WTC11 (cell line): ENCODE results near the gene KNDC1. TPM values are rescaled to one million over a fixed set of nuclear protein-coding genes. Genes with fewer than 3 reads are reported as not detected.

Experiments
- ATAC-seq: fragments of 200-7000 bp; cut with Tn5 transposase; 2 replicates; pipeline ENCODE4 v1.10.0; 2021; ENCODE audit warnings: mild to moderate bottlenecking, moderate library complexity
- CTCF ChIA-PET: fragments of 300-600 bp; sonication (Branson Sonifier 250); formaldehyde crosslinking; loops from one replicate; lab custom pipeline; 2021; ENCODE audit warnings: antibody characterized with exemption; lab: Charles Lee
- POLR2A ChIA-PET: fragments of 350-600 bp; sonication (Branson Sonifier 250); formaldehyde crosslinking; loops from one replicate; lab custom pipeline; 2021; ENCODE audit warnings: antibody characterized with exemption; lab: Charles Lee
- DNase-seq: peaks from one replicate; pipeline ENCODE4 v3.0.0; 2021; ENCODE audit warnings: low spot score
- H3K27ac Mint-ChIP-seq: 2 replicates; pipeline ENCODE4 v1.8.0; 2021; ENCODE audit warnings: mixed read lengths
- H3K27me3 Mint-ChIP-seq: 2 replicates; pipeline ENCODE4 v1.8.0; 2021; ENCODE audit warnings: low read depth, mild to moderate bottlenecking, moderate library complexity, mixed read lengths
- H3K36me3 Mint-ChIP-seq: 2 replicates; pipeline ENCODE4 v1.8.0; 2021; ENCODE audit warnings: mixed read lengths
- H3K4me1 Mint-ChIP-seq: 2 replicates; pipeline ENCODE4 v1.8.0; 2022; ENCODE audit warnings: mixed read lengths
- H3K4me3 Mint-ChIP-seq: 2 replicates; pipeline ENCODE4 v1.8.0; 2021; ENCODE audit warnings: mild to moderate bottlenecking, moderate library complexity, mixed read lengths
- H3K9me3 Mint-ChIP-seq: 2 replicates; pipeline ENCODE4 v1.8.0; 2021; ENCODE audit warnings: mixed read lengths
- FOXJ3 ChIP-seq: sonication (generic); formaldehyde crosslinking; IDR thresholded peaks from 2 replicates; pipeline ENCODE4 v1.9.0; 2021; ENCODE audit warnings: missing genetic modification reagents, mild to moderate bottlenecking, borderline replicate concordance
- JUN ChIP-seq: sonication (generic); formaldehyde crosslinking; IDR thresholded peaks from 2 replicates; pipeline ENCODE4 v1.8.0; 2023; ENCODE audit warnings: mild to moderate bottlenecking, missing genetic modification reagents
- NFYB ChIP-seq: sonication (generic); formaldehyde crosslinking; conservative IDR thresholded peaks from 2 replicates; pipeline ENCODE4 v1.8.0; 2022; ENCODE audit warnings: low read depth, missing genetic modification reagents
- NR3C1 ChIP-seq: sonication (generic); formaldehyde crosslinking; conservative IDR thresholded peaks from 2 replicates; pipeline ENCODE4 v1.8.1; 2023; ENCODE audit warnings: low read depth, mild to moderate bottlenecking, missing genetic modification reagents
- SP1 ChIP-seq: sonication (generic); formaldehyde crosslinking; conservative IDR thresholded peaks from 2 replicates; pipeline ENCODE4 v1.8.1; 2022; ENCODE audit warnings: missing genetic modification reagents
- ZNF263 ChIP-seq: sonication (generic); formaldehyde crosslinking; IDR thresholded peaks from 2 replicates; pipeline ENCODE4 v1.8.1; 2022; ENCODE audit warnings: low read depth, mild to moderate bottlenecking, moderate library complexity, missing genetic modification reagents
- ZNF423 ChIP-seq: fragments of 250-450 bp; sonication (Bioruptor Pico); IDR thresholded peaks from 2 replicates; pipeline ENCODE4 v2.1.2; 2022; ENCODE audit warnings: mild to moderate bottlenecking, moderate library complexity
- total RNA-seq: library from RNA; stranded (reverse); gene quantifications from 3 replicates; pipeline ENCODE4 v1.2.3, GENCODE V29; 2021
- TF ChIP-seq, protein P1 (sequence below): fragments of 250-450 bp; sonication (Bioruptor Pico); IDR thresholded peaks from 2 replicates; pipeline ENCODE4 v1.9.0; 2021; ENCODE audit warnings: mild to moderate bottlenecking, borderline replicate concordance
- TF ChIP-seq, protein P2 (sequence below): sonication (generic); formaldehyde crosslinking; IDR thresholded peaks from 2 replicates; pipeline ENCODE4 v1.8.0; 2022; ENCODE audit warnings: missing genetic modification reagents
- TF ChIP-seq, protein P3 (sequence below): sonication (generic); formaldehyde crosslinking; IDR thresholded peaks from 2 replicates; pipeline ENCODE4 v1.8.1; 2023; ENCODE audit warnings: mild to moderate bottlenecking, missing genetic modification reagents
- TF ChIP-seq, protein P4 (sequence below): sonication (generic); formaldehyde crosslinking; IDR thresholded peaks from 2 replicates; pipeline ENCODE4 v1.8.1; 2022; ENCODE audit warnings: low read depth, missing genetic modification reagents, borderline replicate concordance
- TF ChIP-seq, protein P5 (sequence below): sonication (generic); formaldehyde crosslinking; IDR thresholded peaks from 2 replicates; pipeline ENCODE4 v1.8.0; 2023; ENCODE audit warnings: missing genetic modification reagents, mild to moderate bottlenecking, borderline replicate concordance
- TF ChIP-seq, protein P6 (sequence below): sonication (generic); formaldehyde crosslinking; IDR thresholded peaks from 2 replicates; pipeline ENCODE4 v1.8.1; 2023; ENCODE audit warnings: mild to moderate bottlenecking, missing genetic modification reagents, moderate library complexity

KNDC1 gene
- total RNA-seq, 1 experiment from 2014 or later, result 26.6 TPM

DNA sequence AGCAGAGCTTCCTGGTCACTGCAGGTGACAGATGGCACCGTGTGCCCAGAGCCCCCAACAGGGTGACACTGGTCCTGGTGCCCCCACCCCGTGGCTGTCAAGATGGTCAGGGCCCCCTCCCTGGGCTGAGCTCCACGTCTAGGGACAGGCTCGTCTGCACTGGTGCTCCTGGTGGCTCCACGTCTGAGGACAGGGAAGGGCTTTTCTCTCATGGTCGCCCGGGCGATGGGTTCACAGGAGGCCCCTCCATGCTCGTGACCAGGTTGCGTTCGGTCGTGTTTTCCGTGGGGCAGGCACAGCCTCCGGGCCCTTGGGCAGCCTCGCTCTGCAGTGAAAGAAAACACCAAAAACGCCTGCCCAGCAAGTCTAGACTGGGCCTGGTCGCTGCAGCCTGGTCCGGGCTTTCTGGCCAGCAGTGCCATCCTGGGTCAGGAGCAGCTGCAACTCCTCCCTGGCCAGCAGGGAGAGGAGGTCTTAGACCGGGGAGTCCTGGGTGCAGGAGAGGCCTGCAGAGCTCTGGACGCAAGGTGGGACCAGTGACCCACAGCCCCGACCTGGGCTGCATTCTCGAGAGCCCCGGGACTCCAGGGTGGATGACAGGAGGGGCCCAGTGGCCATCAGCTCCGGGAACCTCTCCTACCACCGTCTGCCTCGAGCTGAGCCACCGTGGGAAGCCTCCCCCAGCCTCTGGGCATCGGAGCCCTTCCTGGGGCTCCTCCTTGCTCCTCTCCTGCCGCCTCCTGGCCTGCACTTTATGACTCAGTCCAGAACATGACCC lies 42.1 kb downstream of the KNDC1 start (continued):
- TF ChIP-seq, protein P1, sequence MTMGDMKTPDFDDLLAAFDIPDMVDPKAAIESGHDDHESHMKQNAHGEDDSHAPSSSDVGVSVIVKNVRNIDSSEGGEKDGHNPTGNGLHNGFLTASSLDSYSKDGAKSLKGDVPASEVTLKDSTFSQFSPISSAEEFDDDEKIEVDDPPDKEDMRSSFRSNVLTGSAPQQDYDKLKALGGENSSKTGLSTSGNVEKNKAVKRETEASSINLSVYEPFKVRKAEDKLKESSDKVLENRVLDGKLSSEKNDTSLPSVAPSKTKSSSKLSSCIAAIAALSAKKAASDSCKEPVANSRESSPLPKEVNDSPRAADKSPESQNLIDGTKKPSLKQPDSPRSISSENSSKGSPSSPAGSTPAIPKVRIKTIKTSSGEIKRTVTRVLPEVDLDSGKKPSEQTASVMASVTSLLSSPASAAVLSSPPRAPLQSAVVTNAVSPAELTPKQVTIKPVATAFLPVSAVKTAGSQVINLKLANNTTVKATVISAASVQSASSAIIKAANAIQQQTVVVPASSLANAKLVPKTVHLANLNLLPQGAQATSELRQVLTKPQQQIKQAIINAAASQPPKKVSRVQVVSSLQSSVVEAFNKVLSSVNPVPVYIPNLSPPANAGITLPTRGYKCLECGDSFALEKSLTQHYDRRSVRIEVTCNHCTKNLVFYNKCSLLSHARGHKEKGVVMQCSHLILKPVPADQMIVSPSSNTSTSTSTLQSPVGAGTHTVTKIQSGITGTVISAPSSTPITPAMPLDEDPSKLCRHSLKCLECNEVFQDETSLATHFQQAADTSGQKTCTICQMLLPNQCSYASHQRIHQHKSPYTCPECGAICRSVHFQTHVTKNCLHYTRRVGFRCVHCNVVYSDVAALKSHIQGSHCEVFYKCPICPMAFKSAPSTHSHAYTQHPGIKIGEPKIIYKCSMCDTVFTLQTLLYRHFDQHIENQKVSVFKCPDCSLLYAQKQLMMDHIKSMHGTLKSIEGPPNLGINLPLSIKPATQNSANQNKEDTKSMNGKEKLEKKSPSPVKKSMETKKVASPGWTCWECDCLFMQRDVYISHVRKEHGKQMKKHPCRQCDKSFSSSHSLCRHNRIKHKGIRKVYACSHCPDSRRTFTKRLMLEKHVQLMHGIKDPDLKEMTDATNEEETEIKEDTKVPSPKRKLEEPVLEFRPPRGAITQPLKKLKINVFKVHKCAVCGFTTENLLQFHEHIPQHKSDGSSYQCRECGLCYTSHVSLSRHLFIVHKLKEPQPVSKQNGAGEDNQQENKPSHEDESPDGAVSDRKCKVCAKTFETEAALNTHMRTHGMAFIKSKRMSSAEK (CRISPR knock-in tag), result no peak
- TF ChIP-seq, protein P2, sequence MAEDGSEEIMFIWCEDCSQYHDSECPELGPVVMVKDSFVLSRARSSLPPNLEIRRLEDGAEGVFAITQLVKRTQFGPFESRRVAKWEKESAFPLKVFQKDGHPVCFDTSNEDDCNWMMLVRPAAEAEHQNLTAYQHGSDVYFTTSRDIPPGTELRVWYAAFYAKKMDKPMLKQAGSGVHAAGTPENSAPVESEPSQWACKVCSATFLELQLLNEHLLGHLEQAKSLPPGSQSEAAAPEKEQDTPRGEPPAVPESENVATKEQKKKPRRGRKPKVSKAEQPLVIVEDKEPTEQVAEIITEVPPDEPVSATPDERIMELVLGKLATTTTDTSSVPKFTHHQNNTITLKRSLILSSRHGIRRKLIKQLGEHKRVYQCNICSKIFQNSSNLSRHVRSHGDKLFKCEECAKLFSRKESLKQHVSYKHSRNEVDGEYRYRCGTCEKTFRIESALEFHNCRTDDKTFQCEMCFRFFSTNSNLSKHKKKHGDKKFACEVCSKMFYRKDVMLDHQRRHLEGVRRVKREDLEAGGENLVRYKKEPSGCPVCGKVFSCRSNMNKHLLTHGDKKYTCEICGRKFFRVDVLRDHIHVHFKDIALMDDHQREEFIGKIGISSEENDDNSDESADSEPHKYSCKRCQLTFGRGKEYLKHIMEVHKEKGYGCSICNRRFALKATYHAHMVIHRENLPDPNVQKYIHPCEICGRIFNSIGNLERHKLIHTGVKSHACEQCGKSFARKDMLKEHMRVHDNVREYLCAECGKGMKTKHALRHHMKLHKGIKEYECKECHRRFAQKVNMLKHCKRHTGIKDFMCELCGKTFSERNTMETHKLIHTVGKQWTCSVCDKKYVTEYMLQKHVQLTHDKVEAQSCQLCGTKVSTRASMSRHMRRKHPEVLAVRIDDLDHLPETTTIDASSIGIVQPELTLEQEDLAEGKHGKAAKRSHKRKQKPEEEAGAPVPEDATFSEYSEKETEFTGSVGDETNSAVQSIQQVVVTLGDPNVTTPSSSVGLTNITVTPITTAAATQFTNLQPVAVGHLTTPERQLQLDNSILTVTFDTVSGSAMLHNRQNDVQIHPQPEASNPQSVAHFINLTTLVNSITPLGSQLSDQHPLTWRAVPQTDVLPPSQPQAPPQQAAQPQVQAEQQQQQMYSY (CRISPR knock-in tag), result no peak
- TF ChIP-seq NFYB, result no peak
- TF ChIP-seq, all 79 proteins: peak for 0

DNA sequence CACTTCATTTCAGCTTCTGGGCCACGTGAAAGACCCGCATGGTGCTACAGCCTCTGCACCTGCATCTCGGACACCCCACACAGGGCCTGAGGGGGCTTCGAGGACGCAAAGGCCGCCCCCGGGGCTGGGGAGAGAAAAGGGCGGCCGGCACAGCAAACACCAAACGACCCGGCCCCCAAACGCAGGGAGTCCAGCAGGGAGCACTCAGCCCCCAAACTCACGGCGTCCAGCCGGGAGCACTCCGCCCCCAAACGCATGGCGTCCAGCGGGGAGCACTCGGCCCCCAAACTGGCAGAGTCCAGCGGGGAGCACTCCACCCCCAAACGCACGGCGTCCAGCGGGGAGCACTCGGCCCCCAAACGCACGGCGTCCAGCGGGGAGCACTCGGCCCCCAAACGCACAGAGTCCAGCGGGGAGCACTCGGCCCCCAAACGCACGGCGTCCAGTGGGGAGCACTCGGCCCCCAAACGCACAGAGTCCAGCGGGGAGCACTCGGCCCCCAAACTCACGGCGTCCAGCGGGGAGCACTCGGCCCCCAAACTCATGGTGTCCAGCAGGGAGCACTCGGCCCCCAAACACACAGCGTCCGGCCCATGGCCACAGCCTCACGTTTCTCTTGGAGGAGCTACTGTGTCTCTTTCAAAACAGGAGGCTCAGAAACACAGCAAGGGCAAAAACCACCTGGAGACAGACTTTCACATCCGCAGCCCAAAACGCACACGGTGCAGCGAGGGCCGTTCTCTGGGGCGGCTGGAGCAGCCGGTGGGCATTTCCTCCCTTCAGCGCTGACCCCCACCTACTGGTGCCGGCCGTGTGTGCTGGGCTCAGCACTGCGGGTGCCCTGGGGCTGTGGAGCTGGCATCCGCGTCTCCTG lies 43.0 kb downstream of the KNDC1 start:
- Mint-ChIP-seq H3K27me3 (no peaks in the 10 kb centered on the region), H3K27ac (no peak overlapping the region), H3K9me3 (no peaks in the 10 kb centered on the region), H3K4me3 (no peak overlapping the region), H3K4me1 (no peaks in the 10 kb centered on the region), H3K36me3 (no peaks in the 10 kb centered on the region)
- ATAC-seq (no peak), DNase-seq (no peak)
- CTCF ChIA-PET, result interaction anchor here (1.0 to 1.2 kb wide), 2 partner anchors 24 to 60 kb away, joined by 3 to 4 read pairs; no protein-coding TSS in a partner anchor
- POLR2A ChIA-PET, result no interaction called here
- TF ChIP-seq ZNF423 (CRISPR knock-in tag) (no peak), ZNF263 (CRISPR knock-in tag) (peak; percentile 66; the same call in 1 of the 2 replicates), FOXJ3 (CRISPR knock-in tag) (no peak)
- TF ChIP-seq, protein P3, sequence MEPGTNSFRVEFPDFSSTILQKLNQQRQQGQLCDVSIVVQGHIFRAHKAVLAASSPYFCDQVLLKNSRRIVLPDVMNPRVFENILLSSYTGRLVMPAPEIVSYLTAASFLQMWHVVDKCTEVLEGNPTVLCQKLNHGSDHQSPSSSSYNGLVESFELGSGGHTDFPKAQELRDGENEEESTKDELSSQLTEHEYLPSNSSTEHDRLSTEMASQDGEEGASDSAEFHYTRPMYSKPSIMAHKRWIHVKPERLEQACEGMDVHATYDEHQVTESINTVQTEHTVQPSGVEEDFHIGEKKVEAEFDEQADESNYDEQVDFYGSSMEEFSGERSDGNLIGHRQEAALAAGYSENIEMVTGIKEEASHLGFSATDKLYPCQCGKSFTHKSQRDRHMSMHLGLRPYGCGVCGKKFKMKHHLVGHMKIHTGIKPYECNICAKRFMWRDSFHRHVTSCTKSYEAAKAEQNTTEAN (CRISPR knock-in tag), result no peak

DNA sequence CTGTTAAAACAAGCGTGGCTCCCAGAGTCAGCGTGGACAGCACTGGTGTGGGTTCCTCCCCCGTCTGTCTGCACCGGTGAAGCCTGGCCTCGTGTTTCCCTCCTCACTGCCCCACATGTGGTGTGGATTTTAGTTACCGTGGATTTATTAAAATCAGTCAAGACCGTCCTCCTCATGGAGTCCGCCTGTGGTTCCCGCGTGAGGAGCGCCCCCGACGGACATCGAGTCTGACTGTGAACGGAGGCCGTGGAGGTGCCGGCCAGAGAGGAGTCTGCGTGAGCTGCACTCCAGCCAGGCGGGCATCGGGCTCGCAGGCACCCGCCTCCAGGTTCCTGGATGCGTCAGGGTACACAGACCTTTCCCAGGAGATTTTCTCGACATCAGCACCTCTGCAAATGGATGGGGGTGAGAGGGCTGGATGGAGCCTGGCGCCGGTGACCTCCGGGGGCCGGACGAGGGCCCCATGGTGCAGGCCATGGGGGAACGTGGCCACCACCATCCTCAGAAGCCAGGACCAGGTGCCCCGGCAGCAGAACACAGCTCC lies 43.7 kb downstream of the KNDC1 start:
- H3K27me3 Mint-ChIP-seq, result no peaks in the 10 kb centered on the region

More for the DNA sequence above, 43.7 kb downstream of the KNDC1 start:
- ChIA-PET POLR2A (no interaction called here), CTCF (no interaction called here)
- no peak for ATAC-seq
- TF ChIP-seq, protein P4, sequence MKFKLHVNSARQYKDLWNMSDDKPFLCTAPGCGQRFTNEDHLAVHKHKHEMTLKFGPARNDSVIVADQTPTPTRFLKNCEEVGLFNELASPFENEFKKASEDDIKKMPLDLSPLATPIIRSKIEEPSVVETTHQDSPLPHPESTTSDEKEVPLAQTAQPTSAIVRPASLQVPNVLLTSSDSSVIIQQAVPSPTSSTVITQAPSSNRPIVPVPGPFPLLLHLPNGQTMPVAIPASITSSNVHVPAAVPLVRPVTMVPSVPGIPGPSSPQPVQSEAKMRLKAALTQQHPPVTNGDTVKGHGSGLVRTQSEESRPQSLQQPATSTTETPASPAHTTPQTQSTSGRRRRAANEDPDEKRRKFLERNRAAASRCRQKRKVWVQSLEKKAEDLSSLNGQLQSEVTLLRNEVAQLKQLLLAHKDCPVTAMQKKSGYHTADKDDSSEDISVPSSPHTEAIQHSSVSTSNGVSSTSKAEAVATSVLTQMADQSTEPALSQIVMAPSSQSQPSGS (CRISPR knock-in tag), result no peak
- TF ChIP-seq SP1 (CRISPR knock-in tag), result no peak
- TF ChIP-seq, protein P5, sequence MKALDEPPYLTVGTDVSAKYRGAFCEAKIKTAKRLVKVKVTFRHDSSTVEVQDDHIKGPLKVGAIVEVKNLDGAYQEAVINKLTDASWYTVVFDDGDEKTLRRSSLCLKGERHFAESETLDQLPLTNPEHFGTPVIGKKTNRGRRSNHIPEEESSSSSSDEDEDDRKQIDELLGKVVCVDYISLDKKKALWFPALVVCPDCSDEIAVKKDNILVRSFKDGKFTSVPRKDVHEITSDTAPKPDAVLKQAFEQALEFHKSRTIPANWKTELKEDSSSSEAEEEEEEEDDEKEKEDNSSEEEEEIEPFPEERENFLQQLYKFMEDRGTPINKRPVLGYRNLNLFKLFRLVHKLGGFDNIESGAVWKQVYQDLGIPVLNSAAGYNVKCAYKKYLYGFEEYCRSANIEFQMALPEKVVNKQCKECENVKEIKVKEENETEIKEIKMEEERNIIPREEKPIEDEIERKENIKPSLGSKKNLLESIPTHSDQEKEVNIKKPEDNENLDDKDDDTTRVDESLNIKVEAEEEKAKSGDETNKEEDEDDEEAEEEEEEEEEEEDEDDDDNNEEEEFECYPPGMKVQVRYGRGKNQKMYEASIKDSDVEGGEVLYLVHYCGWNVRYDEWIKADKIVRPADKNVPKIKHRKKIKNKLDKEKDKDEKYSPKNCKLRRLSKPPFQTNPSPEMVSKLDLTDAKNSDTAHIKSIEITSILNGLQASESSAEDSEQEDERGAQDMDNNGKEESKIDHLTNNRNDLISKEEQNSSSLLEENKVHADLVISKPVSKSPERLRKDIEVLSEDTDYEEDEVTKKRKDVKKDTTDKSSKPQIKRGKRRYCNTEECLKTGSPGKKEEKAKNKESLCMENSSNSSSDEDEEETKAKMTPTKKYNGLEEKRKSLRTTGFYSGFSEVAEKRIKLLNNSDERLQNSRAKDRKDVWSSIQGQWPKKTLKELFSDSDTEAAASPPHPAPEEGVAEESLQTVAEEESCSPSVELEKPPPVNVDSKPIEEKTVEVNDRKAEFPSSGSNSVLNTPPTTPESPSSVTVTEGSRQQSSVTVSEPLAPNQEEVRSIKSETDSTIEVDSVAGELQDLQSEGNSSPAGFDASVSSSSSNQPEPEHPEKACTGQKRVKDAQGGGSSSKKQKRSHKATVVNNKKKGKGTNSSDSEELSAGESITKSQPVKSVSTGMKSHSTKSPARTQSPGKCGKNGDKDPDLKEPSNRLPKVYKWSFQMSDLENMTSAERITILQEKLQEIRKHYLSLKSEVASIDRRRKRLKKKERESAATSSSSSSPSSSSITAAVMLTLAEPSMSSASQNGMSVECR (CRISPR knock-in tag), result no peak
- TF ChIP-seq NR3C1 (CRISPR knock-in tag), result no peak
- no peak for TF ChIP-seq JUN
- TF ChIP-seq, protein P6, sequence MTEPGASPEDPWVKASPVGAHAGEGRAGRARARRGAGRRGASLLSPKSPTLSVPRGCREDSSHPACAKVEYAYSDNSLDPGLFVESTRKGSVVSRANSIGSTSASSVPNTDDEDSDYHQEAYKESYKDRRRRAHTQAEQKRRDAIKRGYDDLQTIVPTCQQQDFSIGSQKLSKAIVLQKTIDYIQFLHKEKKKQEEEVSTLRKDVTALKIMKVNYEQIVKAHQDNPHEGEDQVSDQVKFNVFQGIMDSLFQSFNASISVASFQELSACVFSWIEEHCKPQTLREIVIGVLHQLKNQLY, result no peak
- Mint-ChIP-seq H3K27ac (peak overlapping the region; percentile 41; the same call in 1 of the 2 replicates), H3K4me3 (no peak overlapping the region), H3K4me1 (no peaks in the 10 kb centered on the region), H3K36me3 (no peaks in the 10 kb centered on the region), H3K9me3 (no peaks in the 10 kb centered on the region)
- no peak for DNase-seq
